MM.1S (cell line): Measurements from ENCODE around the gene CALCOCO2.

ENCODE experiments used
- DNase-seq: peaks from one replicate; pipeline ENCODE4 v3.0.0-alpha.2; 2015
- H2AFZ ChIP-seq: fragments of 300-600 bp; sonication (generic); 2 replicates; pipeline ENCODE4 v1.6.0; 2016; ENCODE audit warnings: antibody characterized with exemption, low read length
- H3F3A ChIP-seq: fragments of 300-600 bp; sonication (generic); 2 replicates; pipeline ENCODE4 v1.6.1; 2016; ENCODE audit warnings: mild to moderate bottlenecking, antibody characterized with exemption, low read length, moderate library complexity, mixed read lengths; ENCODE audit not compliant: insufficient read depth
- H3K27ac ChIP-seq: fragments of 300-600 bp; sonication (generic); 2 replicates; pipeline ENCODE4 v1.5.1; 2016; ENCODE audit warnings: mild to moderate bottlenecking, low read length
- H3K27me3 ChIP-seq: fragments of 300-600 bp; sonication (generic); replicated peaks from 2 replicates; pipeline ENCODE4 v1.6.0; 2016; ENCODE audit warnings: low read length; ENCODE audit not compliant: insufficient read depth
- H3K36me3 ChIP-seq: fragments of 300-600 bp; sonication (generic); replicated peaks from 2 replicates; pipeline ENCODE4 v1.6.1; 2016; ENCODE audit warnings: mild to moderate bottlenecking, low read length, mixed read lengths; ENCODE audit not compliant: insufficient read depth
- H3K4me1 ChIP-seq: fragments of 300-600 bp; sonication (generic); 2 replicates; pipeline ENCODE4 v1.6.1; 2016; ENCODE audit warnings: low read length, mixed read lengths
- H3K4me2 ChIP-seq: fragments of 300-600 bp; sonication (generic); 2 replicates; pipeline ENCODE4 v1.6.0; 2016; ENCODE audit warnings: low read depth, low read length
- H3K4me3 ChIP-seq: fragments of 300-600 bp; sonication (generic); 2 replicates; pipeline ENCODE4 v1.5.1; 2016; ENCODE audit warnings: low read length, mixed read lengths
- H3K79me2 ChIP-seq: fragments of 300-600 bp; sonication (generic); 2 replicates; pipeline ENCODE4 v1.6.1; 2016; ENCODE audit warnings: mixed run types, low read length, mixed read lengths
- H3K9ac ChIP-seq: fragments of 300-600 bp; sonication (generic); 2 replicates; pipeline ENCODE4 v1.6.1; 2016; ENCODE audit warnings: low read length, mixed read lengths
- H3K9me2 ChIP-seq: fragments of 300-600 bp; sonication (generic); replicated peaks from 2 replicates; pipeline ENCODE4 v1.6.1; 2016; ENCODE audit warnings: mild to moderate bottlenecking, low read length, mixed read lengths; ENCODE audit not compliant: insufficient read depth
- H3K9me3 ChIP-seq: fragments of 300-600 bp; sonication (generic); replicated peaks from 2 replicates; pipeline ENCODE4 v1.6.1; 2016; ENCODE audit warnings: mild to moderate bottlenecking, low read length, mixed read lengths; ENCODE audit not compliant: insufficient read depth
- H4K20me1 ChIP-seq: fragments of 300-600 bp; sonication (generic); 2 replicates; pipeline ENCODE4 v1.6.1; 2016; ENCODE audit warnings: mild to moderate bottlenecking, low read length, moderate library complexity, mixed read lengths; ENCODE audit not compliant: insufficient read depth
- EZH2 ChIP-seq: fragments of 300-600 bp; sonication (generic); optimal IDR thresholded peaks from 2 replicates; pipeline ENCODE3; 2017; ENCODE audit warnings: low read depth, mild to moderate bottlenecking, antibody characterized with exemption, low read length, mixed read lengths
- EZH2phosphoT487 ChIP-seq: fragments of 300-600 bp; sonication (generic); IDR thresholded peaks from 2 replicates; pipeline ENCODE4 v1.6.1; 2018; ENCODE audit warnings: antibody characterized with exemption, low read length
- TF ChIP-seq, protein P1 (sequence below): fragments of 300-600 bp; sonication (generic); IDR thresholded peaks from 2 replicates; pipeline ENCODE4 v1.5.1; 2016; ENCODE audit warnings: antibody characterized with exemption, low read length, mixed read lengths

The CALCOCO2 gene

DNA sequence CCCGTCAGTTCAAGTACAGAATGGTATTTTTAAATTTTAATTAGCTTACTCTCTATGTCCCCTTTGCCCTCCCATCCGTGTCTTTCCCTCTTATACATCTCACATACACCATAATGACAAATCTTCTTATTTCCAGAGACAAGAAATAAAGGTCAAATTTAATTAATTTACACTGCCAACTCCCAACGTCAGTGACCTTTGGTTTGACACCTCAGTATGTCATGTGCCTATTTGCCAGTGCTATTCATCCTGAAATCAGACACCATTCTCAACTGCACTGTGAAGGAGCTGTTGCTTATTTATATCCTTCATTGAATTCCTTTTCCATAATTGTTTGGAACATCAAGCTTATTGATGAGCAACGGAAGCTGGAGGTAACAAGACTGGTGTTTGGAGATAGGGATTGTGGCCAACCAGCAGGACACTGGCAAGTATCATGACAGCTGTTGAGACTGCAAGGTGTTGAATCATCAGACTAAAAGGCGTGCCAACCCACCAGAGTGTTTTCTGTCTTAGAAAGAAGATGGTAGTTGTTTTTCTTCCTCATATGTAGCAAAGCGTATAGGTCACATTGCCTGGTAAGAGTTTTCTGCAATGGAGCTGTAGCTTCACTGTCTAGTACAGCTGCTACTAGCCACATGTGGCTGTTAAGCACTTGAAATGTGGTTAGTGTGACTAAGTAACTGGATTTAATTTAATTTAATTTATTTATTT, 12.5 kb downstream of the CALCOCO2 start:
- Histone ChIP-seq H3K4me3 (no peak overlapping the region), H2AFZ (no peak overlapping the region), H4K20me1 (no peaks in the 10 kb centered on the region), H3K9ac (no peak overlapping the region), H3K9me3 (no peaks in the 10 kb centered on the region), H3K36me3 (no peaks in the 10 kb centered on the region), H3F3A (peaks cover 13% of the 10 kb centered on the region; the same call in 1 of the 2 replicates), H3K4me1 (peaks cover 17% of the 10 kb centered on the region), H3K79me2 (peaks cover 26% of the 10 kb centered on the region), H3K27ac (no peak overlapping the region), H3K9me2 (no peaks in the 10 kb centered on the region), H3K27me3 (no peaks in the 10 kb centered on the region), H3K4me2 (no peak overlapping the region)
- TF ChIP-seq EZH2 (no peak), EZH2phosphoT487 (no peak)
- TF ChIP-seq, protein P1, sequence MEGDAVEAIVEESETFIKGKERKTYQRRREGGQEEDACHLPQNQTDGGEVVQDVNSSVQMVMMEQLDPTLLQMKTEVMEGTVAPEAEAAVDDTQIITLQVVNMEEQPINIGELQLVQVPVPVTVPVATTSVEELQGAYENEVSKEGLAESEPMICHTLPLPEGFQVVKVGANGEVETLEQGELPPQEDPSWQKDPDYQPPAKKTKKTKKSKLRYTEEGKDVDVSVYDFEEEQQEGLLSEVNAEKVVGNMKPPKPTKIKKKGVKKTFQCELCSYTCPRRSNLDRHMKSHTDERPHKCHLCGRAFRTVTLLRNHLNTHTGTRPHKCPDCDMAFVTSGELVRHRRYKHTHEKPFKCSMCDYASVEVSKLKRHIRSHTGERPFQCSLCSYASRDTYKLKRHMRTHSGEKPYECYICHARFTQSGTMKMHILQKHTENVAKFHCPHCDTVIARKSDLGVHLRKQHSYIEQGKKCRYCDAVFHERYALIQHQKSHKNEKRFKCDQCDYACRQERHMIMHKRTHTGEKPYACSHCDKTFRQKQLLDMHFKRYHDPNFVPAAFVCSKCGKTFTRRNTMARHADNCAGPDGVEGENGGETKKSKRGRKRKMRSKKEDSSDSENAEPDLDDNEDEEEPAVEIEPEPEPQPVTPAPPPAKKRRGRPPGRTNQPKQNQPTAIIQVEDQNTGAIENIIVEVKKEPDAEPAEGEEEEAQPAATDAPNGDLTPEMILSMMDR, result no peak
- DNase-seq, result no peak

DNA sequence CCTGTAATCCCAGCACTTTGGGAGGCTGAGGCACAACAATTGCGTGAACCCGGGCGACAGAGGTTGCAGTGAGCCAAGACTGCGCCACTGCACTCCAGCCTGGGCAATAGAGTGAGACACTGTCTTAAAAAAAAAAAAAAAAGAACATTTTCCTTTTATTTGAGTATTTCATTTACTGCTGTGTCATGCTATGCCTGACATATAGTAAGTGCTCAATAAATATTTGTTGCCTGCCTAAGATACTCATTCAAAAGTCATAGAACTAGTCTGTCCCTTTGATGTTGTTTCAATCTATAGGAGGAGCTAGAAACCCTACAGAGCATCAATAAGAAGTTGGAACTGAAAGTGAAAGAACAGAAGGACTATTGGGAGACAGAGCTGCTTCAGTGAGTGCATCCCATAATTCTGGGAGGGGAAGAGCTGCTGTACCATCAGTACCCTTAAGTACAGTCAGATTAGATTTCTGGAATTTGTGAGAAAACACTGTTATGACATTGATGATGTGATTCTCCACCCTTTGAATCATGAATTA, 20.0 kb downstream of the CALCOCO2 start:
- TF ChIP-seq EZH2phosphoT487 (no peak), EZH2 (no peak)
- TF ChIP-seq, protein P1, result no peak
- no peak overlapping the region for H3K4me2 ChIP-seq
- no peaks in the 10 kb centered on the region for H3K4me1 ChIP-seq
- no peaks in the 10 kb centered on the region for H3K9me3 ChIP-seq
- no peak overlapping the region for H3K27ac ChIP-seq
- H3F3A ChIP-seq, result no peaks in the 10 kb centered on the region
- H3K9me2 ChIP-seq, result no peaks in the 10 kb centered on the region
- no peaks in the 10 kb centered on the region for H3K79me2 ChIP-seq
- no peaks in the 10 kb centered on the region for H3K27me3 ChIP-seq
- H3K36me3 ChIP-seq, result no peaks in the 10 kb centered on the region; the same call in 1 of the 2 replicates
- DNase-seq, result peak; percentile 32
- H3K4me3 ChIP-seq, result no peak overlapping the region
- H2AFZ ChIP-seq, result no peak overlapping the region
- H3K9ac ChIP-seq, result no peak overlapping the region
- no peaks in the 10 kb centered on the region for H4K20me1 ChIP-seq

DNA sequence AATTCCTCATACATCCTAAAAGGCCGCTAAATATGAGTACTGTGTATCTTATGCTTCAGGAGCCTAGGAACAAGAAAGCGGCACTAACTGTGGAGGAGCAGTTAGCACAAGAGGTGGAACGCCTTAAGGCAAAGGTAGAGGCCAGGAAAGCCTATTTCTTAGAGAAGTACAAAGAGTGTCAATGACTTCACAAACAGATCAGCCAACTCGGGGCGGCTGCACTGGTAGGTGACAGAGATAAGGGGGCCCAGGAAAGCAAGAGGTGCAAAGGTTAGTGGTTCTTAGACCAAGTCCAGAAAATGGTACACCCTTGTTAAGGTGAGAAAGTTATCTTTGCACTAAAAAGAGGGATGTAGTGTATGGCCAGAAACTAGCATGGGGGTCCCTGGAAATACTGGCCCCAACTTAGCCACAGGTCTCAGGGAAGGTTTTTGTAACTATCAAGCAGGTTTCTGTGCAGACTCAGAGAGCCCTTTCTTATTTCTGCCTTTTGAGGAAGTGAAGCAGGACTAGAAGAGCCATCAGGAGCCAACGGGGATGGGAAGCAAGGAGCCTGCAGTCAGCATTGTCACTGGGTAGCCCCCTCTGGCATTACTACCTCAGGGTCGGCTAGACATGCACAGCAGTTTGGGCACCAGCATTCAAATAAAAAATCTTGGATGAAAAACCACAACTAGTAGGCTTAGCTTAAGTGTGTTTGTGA, 24.1 kb downstream of the CALCOCO2 start:
- Histone ChIP-seq H3K9me3 (no peaks in the 10 kb centered on the region), H3K36me3 (no peaks in the 10 kb centered on the region; the same call in 1 of the 2 replicates), H3K79me2 (no peaks in the 10 kb centered on the region), H2AFZ (no peak overlapping the region), H3K27me3 (no peaks in the 10 kb centered on the region), H3K4me1 (no peaks in the 10 kb centered on the region), H4K20me1 (no peaks in the 10 kb centered on the region), H3K27ac (no peak overlapping the region), H3F3A (no peaks in the 10 kb centered on the region), H3K9me2 (no peaks in the 10 kb centered on the region), H3K4me3 (no peak overlapping the region), H3K4me2 (no peak overlapping the region), H3K9ac (no peak overlapping the region)
- TF ChIP-seq EZH2phosphoT487, result no peak
- TF ChIP-seq, protein P1, result no peak
- no peak for TF ChIP-seq EZH2
- DNase-seq, result no peak
